ENCODE data around the gene GPR101.

DNA sequence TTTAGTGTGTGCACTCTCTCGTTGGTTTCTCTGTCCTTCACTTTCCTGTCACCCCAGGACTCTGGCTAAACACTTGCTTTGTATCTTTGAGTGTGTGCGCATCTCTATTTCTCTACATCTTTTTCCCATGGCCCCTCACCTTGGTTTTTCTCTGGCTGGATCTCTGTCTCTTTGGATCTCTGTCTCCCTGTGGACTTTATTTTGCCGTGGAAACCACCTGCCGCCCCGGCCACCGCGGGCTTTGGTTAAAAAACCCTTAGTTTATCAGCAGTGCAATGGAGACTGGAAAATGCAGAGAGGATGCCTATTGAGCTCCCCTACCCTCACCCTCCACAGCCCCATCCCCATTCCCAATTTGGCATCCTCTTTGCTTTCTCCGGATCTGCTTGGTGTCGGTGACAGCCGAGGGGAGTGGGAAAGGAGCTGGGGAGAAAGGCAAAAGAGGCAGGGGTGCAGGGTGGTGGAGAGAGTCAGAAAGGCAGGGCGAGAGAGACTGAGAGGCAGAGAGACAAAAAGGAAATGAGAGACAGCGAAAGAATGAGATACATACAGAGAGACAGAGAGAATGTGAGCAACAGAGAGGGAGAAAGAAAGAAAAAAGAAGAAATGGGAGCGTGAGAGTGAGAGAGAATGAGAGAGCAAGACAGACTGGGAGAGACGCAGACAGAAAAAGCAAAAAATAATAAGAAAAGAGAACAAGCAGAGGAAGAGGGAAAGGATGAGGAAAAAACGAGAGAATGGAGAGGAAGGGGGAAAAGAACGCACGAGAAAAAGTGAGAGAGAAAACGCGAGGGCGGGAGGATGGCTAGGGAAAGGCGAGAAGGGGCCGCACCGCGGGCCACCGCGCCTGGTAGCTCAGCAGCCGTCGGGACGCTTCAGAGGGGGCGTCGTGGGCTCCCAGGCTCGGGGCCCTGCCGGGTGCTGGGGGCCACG, 688 bp downstream of the GPR101 start:
- TF ChIP-seq, protein P1, sequence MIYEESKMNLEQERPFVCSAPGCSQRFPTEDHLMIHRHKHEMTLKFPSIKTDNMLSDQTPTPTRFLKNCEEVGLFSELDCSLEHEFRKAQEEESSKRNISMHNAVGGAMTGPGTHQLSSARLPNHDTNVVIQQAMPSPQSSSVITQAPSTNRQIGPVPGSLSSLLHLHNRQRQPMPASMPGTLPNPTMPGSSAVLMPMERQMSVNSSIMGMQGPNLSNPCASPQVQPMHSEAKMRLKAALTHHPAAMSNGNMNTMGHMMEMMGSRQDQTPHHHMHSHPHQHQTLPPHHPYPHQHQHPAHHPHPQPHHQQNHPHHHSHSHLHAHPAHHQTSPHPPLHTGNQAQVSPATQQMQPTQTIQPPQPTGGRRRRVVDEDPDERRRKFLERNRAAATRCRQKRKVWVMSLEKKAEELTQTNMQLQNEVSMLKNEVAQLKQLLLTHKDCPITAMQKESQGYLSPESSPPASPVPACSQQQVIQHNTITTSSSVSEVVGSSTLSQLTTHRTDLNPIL (CRISPR knock-in tag; IDR thresholded peaks at IDR 0.05; ENCODE audit: low read depth) = no peak
- no peak for TF ChIP-seq ZNF70 (CRISPR knock-in tag; IDR thresholded peaks at IDR 0.05)
- TF ChIP-seq GLIS3 (CRISPR knock-in tag; IDR thresholded peaks at IDR 0.05) = no peak
- no peak for TF ChIP-seq TOX (CRISPR knock-in tag; IDR thresholded peaks at IDR 0.05; ENCODE audit: borderline replicate concordance)
- no peak for TF ChIP-seq PATZ1 (CRISPR knock-in tag; IDR thresholded peaks at IDR 0.05; ENCODE audit: borderline replicate concordance)
- TF ChIP-seq BACH2 (CRISPR knock-in tag; IDR thresholded peaks at IDR 0.05; ENCODE audit: borderline replicate concordance) = no peak
- no peak for TF ChIP-seq ESRRG (CRISPR knock-in tag; IDR thresholded peaks at IDR 0.05)
- no peak for TF ChIP-seq OSR1 (CRISPR knock-in tag; IDR thresholded peaks at IDR 0.05)
- TF ChIP-seq ZNF565 (CRISPR knock-in tag; conservative IDR thresholded peaks at IDR 0.05; ENCODE audit: low read depth) = no peak
- no peak for TF ChIP-seq ZFP30 (CRISPR knock-in tag; IDR thresholded peaks at IDR 0.05)
- TF ChIP-seq TCF4 (CRISPR knock-in tag; IDR thresholded peaks at IDR 0.05; ENCODE audit: borderline replicate concordance) = no peak
